ENCODE results near the gene ERGIC1.

DNA sequence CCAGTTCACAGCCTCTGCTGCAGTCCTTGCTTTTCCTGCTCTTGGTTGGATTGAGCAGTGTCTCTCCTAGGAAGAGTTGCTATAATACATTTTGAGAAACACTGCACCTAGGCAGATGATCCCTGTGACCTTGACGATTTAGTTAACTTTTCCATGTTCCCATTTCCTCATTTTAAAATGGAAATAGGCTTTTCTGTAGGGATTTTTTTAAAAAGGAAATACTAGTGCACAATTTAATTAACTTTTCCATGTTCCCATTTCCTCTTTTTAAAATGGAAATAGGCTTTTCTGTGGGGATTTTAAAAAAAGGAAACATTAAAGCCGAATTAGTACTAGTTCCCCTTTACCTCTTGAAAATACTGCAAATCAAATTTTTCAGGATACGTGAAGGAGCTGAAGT lies 154.2 kb downstream of the ERGIC1 start:
- no peak for TF ChIP-seq POLR2A (IDR thresholded peaks at IDR 0.05)
- TF ChIP-seq, protein P1, sequence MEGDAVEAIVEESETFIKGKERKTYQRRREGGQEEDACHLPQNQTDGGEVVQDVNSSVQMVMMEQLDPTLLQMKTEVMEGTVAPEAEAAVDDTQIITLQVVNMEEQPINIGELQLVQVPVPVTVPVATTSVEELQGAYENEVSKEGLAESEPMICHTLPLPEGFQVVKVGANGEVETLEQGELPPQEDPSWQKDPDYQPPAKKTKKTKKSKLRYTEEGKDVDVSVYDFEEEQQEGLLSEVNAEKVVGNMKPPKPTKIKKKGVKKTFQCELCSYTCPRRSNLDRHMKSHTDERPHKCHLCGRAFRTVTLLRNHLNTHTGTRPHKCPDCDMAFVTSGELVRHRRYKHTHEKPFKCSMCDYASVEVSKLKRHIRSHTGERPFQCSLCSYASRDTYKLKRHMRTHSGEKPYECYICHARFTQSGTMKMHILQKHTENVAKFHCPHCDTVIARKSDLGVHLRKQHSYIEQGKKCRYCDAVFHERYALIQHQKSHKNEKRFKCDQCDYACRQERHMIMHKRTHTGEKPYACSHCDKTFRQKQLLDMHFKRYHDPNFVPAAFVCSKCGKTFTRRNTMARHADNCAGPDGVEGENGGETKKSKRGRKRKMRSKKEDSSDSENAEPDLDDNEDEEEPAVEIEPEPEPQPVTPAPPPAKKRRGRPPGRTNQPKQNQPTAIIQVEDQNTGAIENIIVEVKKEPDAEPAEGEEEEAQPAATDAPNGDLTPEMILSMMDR (IDR thresholded peaks at IDR 0.05), result no peak
- no peak for TF ChIP-seq EP300 (IDR thresholded peaks at IDR 0.05)
- TF ChIP-seq POLR2AphosphoS5 (IDR thresholded peaks at IDR 0.05), result no peak

Measured in stomach (tissue), 4 donors.